A549 (cell line): ENCODE measurements around the gene GALNT4. TPM values are rescaled to one million over a fixed set of nuclear protein-coding genes. Genes with fewer than 3 reads are reported as not detected.

Experiments
- ATAC-seq, 2 experiments: fragments of 200-7000 bp in 1 of 2; fragments of >200 bp in 1 of 2; cut with Nextera tagmentation in 1 of 2; cut with Tn5 transposase in 1 of 2; 3 replicates each; pipeline versions ENCODE4 v1.8.0 to v1.9.1; 2018 to 2020; ENCODE audit warnings: mild to moderate bottlenecking in 1 of 2, moderate library complexity in 1 of 2
- CTCF ChIA-PET: fragments of 300-600 bp; sonication (Branson Sonifier 250); formaldehyde crosslinking; extraction: SDS; loops from one replicate; lab custom pipeline; 2021; ENCODE audit warnings: antibody characterized with exemption, inconsistent platforms; lab: Yijun Ruan, JAX
- POLR2A ChIA-PET: fragments of 350-600 bp; formaldehyde crosslinking; extraction: SDS; loops from one replicate; lab custom pipeline; 2021; ENCODE audit warnings: antibody characterized with exemption, inconsistent platforms; lab: Yijun Ruan, JAX
- DNase-seq, 2 experiments: peaks; one replicate each; pipeline versions ENCODE4 v3.0.0 to v3.0.0-alpha.2; 2011 to 2016; ENCODE audit warnings: low read depth in 1 of 2, low spot score in 1 of 2
- FAIRE-seq: peaks from 2 replicates; lab custom pipeline; 2011; peaks lifted over from hg19 to GRCh38; lab: Jason Lieb, UNC
- H3K27ac ChIP-seq, 2 experiments: fragments of >200 bp; sonication (Bioruptor Twin); formaldehyde crosslinking; 3 replicates each; pipeline ENCODE4 v1.5.1; 2016 to 2017
- H3K4me1 ChIP-seq: fragments of >200 bp; sonication (Bioruptor Twin); formaldehyde crosslinking; 3 replicates; pipeline ENCODE4 v1.6.1; 2016
- H3K4me2 ChIP-seq: fragments of >200 bp; sonication (Bioruptor Twin); formaldehyde crosslinking; 3 replicates; pipeline ENCODE4 v1.6.1; 2016
- H3K4me3 ChIP-seq: fragments of >200 bp; sonication (Bioruptor Twin); formaldehyde crosslinking; 3 replicates; pipeline ENCODE4 v1.5.1; 2016
- H3K9me3 ChIP-seq: fragments of >200 bp; sonication (Bioruptor Twin); formaldehyde crosslinking; 3 replicates; pipeline ENCODE4 v1.6.1; 2016
- BCL3 ChIP-seq: fragments of >200 bp; sonication (Bioruptor Twin); formaldehyde crosslinking; IDR thresholded peaks from 3 replicates; pipeline ENCODE4 v1.6.1; 2016
- CEBPB ChIP-seq, 2 experiments: fragments of >200 bp in 1 of 2; sonication (Bioruptor Twin) in 1 of 2; formaldehyde crosslinking in 1 of 2; IDR thresholded peaks; 2 replicates each; pipeline ENCODE4 v1.6.1; 2012 to 2016
- E2F6 ChIP-seq: IDR thresholded peaks from 2 replicates; pipeline ENCODE4 v1.6.1; 2012; ENCODE audit warnings: low read depth, borderline replicate concordance
- EHF ChIP-seq: fragments of 250-450 bp; sonication (Bioruptor Pico); IDR thresholded peaks from 2 replicates; pipeline ENCODE4 v1.5.0; 2020; ENCODE audit warnings: mild to moderate bottlenecking
- EP300 ChIP-seq, 2 experiments: fragments of >200 bp; sonication (Bioruptor Twin); formaldehyde crosslinking; IDR thresholded peaks; 2 replicates in 1 of 2; 3 replicates in 1 of 2; pipeline ENCODE4 v1.6.1; 2016 to 2017
- FOSB ChIP-seq: fragments of 250-450 bp; sonication (Bioruptor Pico); IDR thresholded peaks from 2 replicates; pipeline ENCODE4 v1.5.0; 2020; ENCODE audit warnings: mild to moderate bottlenecking, moderate library complexity
- FOSL2 ChIP-seq, 2 experiments: fragments of 450-650 bp in 1 of 2; fragments of >200 bp in 1 of 2; sonication (Bioruptor Twin) in 1 of 2; formaldehyde crosslinking; IDR thresholded peaks; 2 replicates each; pipeline versions ENCODE4 v1.5.0 to v1.6.1; 2016 to 2020; ENCODE audit warnings: mild to moderate bottlenecking in 1 of 2, moderate library complexity in 1 of 2
- FOXS1 ChIP-seq: fragments of 250-450 bp; sonication (Bioruptor Pico); IDR thresholded peaks from 2 replicates; pipeline ENCODE4 v1.5.0; 2020; ENCODE audit warnings: mild to moderate bottlenecking, moderate library complexity
- GATA3 ChIP-seq: IDR thresholded peaks from 2 replicates; pipeline ENCODE4 v1.6.1; 2012; ENCODE audit warnings: borderline replicate concordance
- HES2 ChIP-seq: fragments of >200 bp; sonication (Bioruptor Twin); formaldehyde crosslinking; IDR thresholded peaks from 2 replicates; pipeline ENCODE4 v1.6.1; 2016
- HOXB13 ChIP-seq: fragments of 250-450 bp; sonication (Bioruptor Pico); IDR thresholded peaks from 2 replicates; pipeline ENCODE4 v1.5.0; 2020; ENCODE audit warnings: low read depth, mild to moderate bottlenecking, moderate library complexity
- HOXB5 ChIP-seq: fragments of 250-450 bp; sonication (Bioruptor Pico); IDR thresholded peaks from 2 replicates; pipeline ENCODE4 v1.5.0; 2020; ENCODE audit warnings: mild to moderate bottlenecking, moderate library complexity
- JUNB ChIP-seq: fragments of >200 bp; sonication (Bioruptor Twin); formaldehyde crosslinking; IDR thresholded peaks from 2 replicates; pipeline ENCODE4 v1.6.1; 2016
- KDM1A ChIP-seq: fragments of 200-600 bp; sonication (generic); IDR thresholded peaks from 2 replicates; pipeline ENCODE4 v1.6.1; 2016; ENCODE audit warnings: low read depth, mild to moderate bottlenecking
- MAZ ChIP-seq: fragments of 150-350 bp; IDR thresholded peaks from 2 replicates; pipeline ENCODE4 v1.6.1; 2014; ENCODE audit warnings: antibody characterized with exemption, low read depth, low read length, borderline replicate concordance
- NPAS2 ChIP-seq: fragments of 250-450 bp; sonication (Bioruptor Pico); IDR thresholded peaks from 2 replicates; pipeline ENCODE4 v1.8.0; 2022; ENCODE audit warnings: mild to moderate bottlenecking, moderate library complexity, borderline replicate concordance
- PBX3 ChIP-seq: IDR thresholded peaks from 2 replicates; pipeline ENCODE4 v1.6.1; 2012
- REST ChIP-seq: fragments of 200-600 bp; sonication (generic); IDR thresholded peaks from 2 replicates; pipeline ENCODE4 v1.6.1; 2016; ENCODE audit warnings: antibody characterized with exemption, mild to moderate bottlenecking, moderate library complexity
- RFX5 ChIP-seq: fragments of 450-650 bp; IDR thresholded peaks from 2 replicates; pipeline ENCODE4 v1.7.1; 2014; ENCODE audit warnings: antibody characterized with exemption, mild to moderate bottlenecking, moderate library complexity
- RNF2 ChIP-seq: fragments of 200-600 bp; sonication (generic); IDR thresholded peaks from 2 replicates; pipeline ENCODE4 v1.6.1; 2016; ENCODE audit warnings: low read depth, mild to moderate bottlenecking, antibody characterized with exemption, moderate library complexity, borderline replicate concordance
- SREBF2 ChIP-seq: fragments of 450-650 bp; IDR thresholded peaks from 2 replicates; pipeline ENCODE4 v1.6.1; 2014; ENCODE audit warnings: mild to moderate bottlenecking, moderate library complexity
- ZFP36 ChIP-seq: fragments of 450-650 bp; IDR thresholded peaks from 2 replicates; pipeline ENCODE4 v1.6.1; 2014; ENCODE audit warnings: borderline replicate concordance; ENCODE audit not compliant: partially characterized antibody
- WGBS: methylation state at CpG from one replicate; pipeline ENCODE4 v1.1.6; 2017; ENCODE audit errors: missing lambda C conversion rate; 5-methylcytosine and 5-hydroxymethylcytosine counted together
- polyA plus RNA-seq, 4 experiments: library from polyadenylated mRNA; depleted of rRNA in 3 of 4; stranded (reverse); fragments of >200 nt; fragmentation: RNase III in 1 of 4; extraction: RNeasy Plus Mini Kit Qiagen cat#74134 plus additional on column Dnase treatment in 1 of 4; gene quantifications; 2 replicates in 3 of 4; 3 replicates in 1 of 4; pipeline ENCODE4 v1.2.3, GENCODE V29; 2011 to 2017

GALNT4 gene
- polyA plus RNA-seq, 2 of the 4 experiments (the other 2 are of a cell fraction), result 5.9 to 14.3 TPM

- Histone ChIP-seq H3K4me1 (peaks cover 26% of the 10 kb centered on the region), H3K4me2 (no peak overlapping the region), H3K9me3 (no peaks in the 10 kb centered on the region), H3K27ac (peak overlapping the region in 1 of 2 experiments; percentile 42; a peak in 3 of 6 replicates)
- ATAC-seq, result no peak
- TF ChIP-seq EP300 (IDR thresholded peaks at IDR 0.05), result no peak
- no peak for TF ChIP-seq FOXS1 (CRISPR knock-in tag)
- TF ChIP-seq EHF (CRISPR knock-in tag), result no peak
- TF ChIP-seq KDM1A, result no peak
- TF ChIP-seq NPAS2 (CRISPR knock-in tag), result no peak
- no peak for TF ChIP-seq BCL3
- TF ChIP-seq MAZ, result no peak
- TF ChIP-seq SREBF2, result no peak
- TF ChIP-seq HES2, result no peak
- TF ChIP-seq REST, result no peak
- no peak for TF ChIP-seq HOXB13
- no peak for TF ChIP-seq HOXB5 (CRISPR knock-in tag)
- TF ChIP-seq PBX3, result no peak
- TF ChIP-seq, all 56 proteins: peak for 0
- ChIA-PET POLR2A (no interaction called here), CTCF (no interaction called here)
- no peak for DNase-seq
- H3K4me3 ChIP-seq, result no peak overlapping the region
- WGBS, result 94% methylated on average over 5 of the region's 5 CpGs
- FAIRE-seq, result peak; percentile 18
Measured at GRCh38 chr12:89573051-89573810, 48.6 kb upstream of the GALNT4 start.

- no peak for DNase-seq
- ATAC-seq, result 0 out of 6 replicates have a peak, but pooled peaks of 1 of the 2 experiments have one; percentile 17
- Histone ChIP-seq H3K4me2 (no peak overlapping the region), H3K4me3 (no peak overlapping the region), H3K27ac (no peak overlapping the region), H3K9me3 (no peaks in the 10 kb centered on the region), H3K4me1 (peaks cover 26% of the 10 kb centered on the region)
- CTCF ChIA-PET, result interaction anchor here (1.1 kb wide), 1 partner anchor 257 kb away, joined by 3 read pairs; no protein-coding TSS in a partner anchor
- 92% methylated on average over 4 of the region's 4 CpGs for WGBS
- FAIRE-seq, result no peak
- POLR2A ChIA-PET, result no interaction called here
- TF ChIP-seq RFX5 (no peak), GATA3 (no peak), JUNB (no peak), FOSL2 (IDR thresholded peaks at IDR 0.05) (no peak), FOSL2 (CRISPR knock-in tag; IDR thresholded peaks at IDR 0.05) (no peak), ZFP36 (no peak), E2F6 (no peak), KDM1A (no peak), EP300 (IDR thresholded peaks at IDR 0.05) (no peak), RNF2 (no peak), FOSB (CRISPR knock-in tag) (no peak), NPAS2 (CRISPR knock-in tag) (no peak), CEBPB (IDR thresholded peaks at IDR 0.05) (no peak)
Measured at GRCh38 chr12:89571491-89572195, 47.0 kb upstream of the GALNT4 start.
